Measurements from ENCODE around the gene ARHGAP44.

ARHGAP44 gene

DNA sequence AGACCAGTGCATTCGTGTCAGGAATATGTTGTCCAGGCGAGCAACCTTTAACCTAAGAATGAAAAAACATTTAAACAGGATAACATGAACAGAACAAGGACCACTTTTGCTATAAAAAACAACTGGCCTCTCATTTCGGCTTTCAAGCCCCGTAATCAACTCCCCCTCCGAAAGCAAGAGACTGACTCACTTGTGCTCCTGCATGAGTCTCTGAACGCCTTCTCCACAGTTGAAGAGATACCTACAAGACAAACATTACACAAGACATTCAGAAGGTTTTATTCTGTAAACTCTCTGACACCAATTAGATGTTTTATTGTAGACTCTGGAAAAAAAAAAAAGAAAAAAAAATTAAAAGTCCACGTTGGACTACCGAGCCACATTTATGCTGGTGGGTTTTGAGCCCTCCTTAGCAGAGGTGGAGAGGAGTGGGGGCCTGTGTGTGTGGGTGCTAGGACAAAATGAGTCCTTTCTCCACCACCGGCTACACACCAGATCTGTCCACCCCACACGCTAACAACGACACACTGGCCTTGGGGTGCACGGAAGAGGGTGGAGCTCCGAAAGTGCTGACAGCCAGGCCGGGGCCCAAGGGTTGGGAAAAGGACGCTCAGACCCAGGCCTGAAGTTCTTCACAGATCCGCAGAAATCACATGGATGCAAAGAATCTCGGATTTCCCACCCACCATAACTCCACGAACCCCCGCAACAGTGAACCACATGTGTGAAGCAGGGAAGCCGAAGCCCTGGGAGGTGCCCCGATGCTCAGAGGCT is 227.8 kb downstream of the ARHGAP44 start:
- DNase-seq (ENCODE audit: extremely low spot score) = no peak
- ChIA-PET CTCF (no interaction called here), POLR2A (interaction anchor here (1.5 to 2.6 kb wide), 5 partner anchors 12 to 1292 kb away, joined by 4 to 14 read pairs (median 12); partner anchors contain the start of genes HS3ST3B1 and ZNF18)
- TF ChIP-seq NFRKB (IDR thresholded peaks at IDR 0.05) (no peak), ARNT (IDR thresholded peaks at IDR 0.05) (no peak), SP1 (IDR thresholded peaks at IDR 0.05) (no peak)

DNA sequence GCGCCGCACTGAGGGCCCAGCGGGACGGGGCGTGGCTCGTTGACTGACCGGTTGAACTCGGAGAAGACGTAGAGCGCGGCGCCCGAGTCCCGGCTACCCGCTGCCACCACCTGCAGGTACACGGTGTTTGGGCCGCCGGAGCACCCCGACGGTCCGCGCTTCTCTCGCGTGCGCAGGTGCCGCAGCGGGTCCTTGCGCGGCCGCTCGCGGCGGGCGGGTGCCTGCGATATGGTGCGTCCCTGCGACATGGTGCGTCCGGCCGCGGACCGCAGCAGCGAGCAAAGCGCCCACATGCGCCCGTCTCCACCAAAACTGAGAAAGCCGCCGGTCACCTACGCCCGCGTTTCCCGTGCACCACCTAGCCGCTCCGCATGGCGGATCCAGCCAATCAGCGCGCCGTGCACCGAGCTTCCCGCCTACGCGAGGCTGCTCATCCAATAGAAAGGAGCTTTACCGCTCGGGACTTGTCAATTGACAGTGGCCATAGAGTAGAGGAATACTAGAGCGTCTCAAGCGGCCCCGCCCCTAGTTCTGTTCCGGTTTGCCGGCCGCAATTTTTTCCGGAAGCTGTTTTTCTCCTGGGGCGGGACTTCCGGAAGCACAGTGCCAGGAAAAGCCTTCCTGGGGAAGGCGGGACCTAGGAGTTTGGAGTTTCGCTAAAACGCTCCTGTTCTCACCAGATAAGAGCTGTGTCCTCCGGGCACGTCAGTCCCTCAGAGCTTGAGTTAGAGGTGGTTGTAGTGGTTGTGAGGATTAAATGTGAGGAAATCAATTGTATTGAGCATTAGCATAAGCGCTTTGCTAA is 228.6 kb downstream of the ARHGAP44 start, which contains the start of gene ELAC2:
TSS of gene ELAC2 (minus strand) at position 373 of the 805 bp plus-strand sequence. CDS start at position 293, 80 bp downstream.
- TF ChIP-seq ZNF384 (IDR thresholded peaks at IDR 0.05) (no peak), SUZ12 (IDR thresholded peaks at IDR 0.05) (no peak), FOXM1 (IDR thresholded peaks at IDR 0.05; ENCODE audit: borderline replicate concordance) (no peak), LEF1 (IDR thresholded peaks at IDR 0.05; ENCODE audit: borderline replicate concordance) (no peak), NFRKB (IDR thresholded peaks at IDR 0.05) (no peak), SP1 (IDR thresholded peaks at IDR 0.05) (no peak), FOXK2 (IDR thresholded peaks at IDR 0.05) (no peak), ELF4 (IDR thresholded peaks at IDR 0.05) (peak; percentile 86), L3MBTL2 (conservative IDR thresholded peaks at IDR 0.05) (peak; percentile 66)
- TF ChIP-seq, protein P1, sequence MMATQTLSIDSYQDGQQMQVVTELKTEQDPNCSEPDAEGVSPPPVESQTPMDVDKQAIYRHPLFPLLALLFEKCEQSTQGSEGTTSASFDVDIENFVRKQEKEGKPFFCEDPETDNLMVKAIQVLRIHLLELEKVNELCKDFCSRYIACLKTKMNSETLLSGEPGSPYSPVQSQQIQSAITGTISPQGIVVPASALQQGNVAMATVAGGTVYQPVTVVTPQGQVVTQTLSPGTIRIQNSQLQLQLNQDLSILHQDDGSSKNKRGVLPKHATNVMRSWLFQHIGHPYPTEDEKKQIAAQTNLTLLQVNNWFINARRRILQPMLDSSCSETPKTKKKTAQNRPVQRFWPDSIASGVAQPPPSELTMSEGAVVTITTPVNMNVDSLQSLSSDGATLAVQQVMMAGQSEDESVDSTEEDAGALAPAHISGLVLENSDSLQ (IDR thresholded peaks at IDR 0.05) = peak; percentile 98
- ChIA-PET POLR2A (interaction anchor here (0.6 to 2.6 kb wide), 19 partner anchors 9 to 1291 kb away, joined by 3 to 14 read pairs (median 4); partner anchors contain the start of genes HS3ST3B1, MYOCD and ZNF18), CTCF (interaction anchor here (0.6 to 1.2 kb wide), 4 partner anchors 10 to 175 kb away, joined by 3 to 10 read pairs (median 4); no protein-coding TSS in a partner anchor)
- DNase-seq (ENCODE audit: extremely low spot score) = peak; percentile 94

DNA sequence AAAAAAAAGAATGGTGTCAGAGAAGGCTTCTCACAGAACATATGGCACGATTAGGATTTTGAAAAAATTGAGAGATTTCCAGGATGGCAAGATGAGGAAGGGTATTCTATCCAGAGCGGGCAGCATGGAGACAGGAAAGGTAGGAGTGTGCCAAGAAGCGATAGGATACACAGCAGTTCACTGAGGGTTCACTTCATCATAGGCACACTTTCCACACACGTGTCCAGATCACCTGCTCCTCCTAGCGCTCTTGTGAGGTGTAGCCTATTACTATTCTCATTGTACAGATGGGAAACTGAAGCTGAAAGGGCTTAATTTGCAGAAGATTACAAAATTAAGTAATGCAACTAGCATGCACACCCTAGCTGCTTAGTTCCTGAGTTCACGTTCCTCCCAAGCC is 234.7 kb downstream of the ARHGAP44 start:
- ChIA-PET POLR2A (no interaction called here), CTCF (interaction anchor here (0.6 to 0.7 kb wide), 2 partner anchors 53 to 1260 kb away, joined by 3 read pairs; no protein-coding TSS in a partner anchor)
- DNase-seq (ENCODE audit: extremely low spot score) = no peak
- TF ChIP-seq ELF4 (IDR thresholded peaks at IDR 0.05) (no peak), FOXM1 (IDR thresholded peaks at IDR 0.05; ENCODE audit: borderline replicate concordance) (no peak), CTBP1 (IDR thresholded peaks at IDR 0.05; ENCODE audit: borderline replicate concordance) (no peak), FOXA1 (IDR thresholded peaks at IDR 0.05) (no peak), BHLHE40 (IDR thresholded peaks at IDR 0.05; ENCODE audit: borderline replicate concordance) (no peak), ZNF384 (IDR thresholded peaks at IDR 0.05) (no peak), HDGF (IDR thresholded peaks at IDR 0.05; ENCODE audit: borderline replicate concordance) (no peak), TARDBP (IDR thresholded peaks at IDR 0.05) (no peak)

DNA sequence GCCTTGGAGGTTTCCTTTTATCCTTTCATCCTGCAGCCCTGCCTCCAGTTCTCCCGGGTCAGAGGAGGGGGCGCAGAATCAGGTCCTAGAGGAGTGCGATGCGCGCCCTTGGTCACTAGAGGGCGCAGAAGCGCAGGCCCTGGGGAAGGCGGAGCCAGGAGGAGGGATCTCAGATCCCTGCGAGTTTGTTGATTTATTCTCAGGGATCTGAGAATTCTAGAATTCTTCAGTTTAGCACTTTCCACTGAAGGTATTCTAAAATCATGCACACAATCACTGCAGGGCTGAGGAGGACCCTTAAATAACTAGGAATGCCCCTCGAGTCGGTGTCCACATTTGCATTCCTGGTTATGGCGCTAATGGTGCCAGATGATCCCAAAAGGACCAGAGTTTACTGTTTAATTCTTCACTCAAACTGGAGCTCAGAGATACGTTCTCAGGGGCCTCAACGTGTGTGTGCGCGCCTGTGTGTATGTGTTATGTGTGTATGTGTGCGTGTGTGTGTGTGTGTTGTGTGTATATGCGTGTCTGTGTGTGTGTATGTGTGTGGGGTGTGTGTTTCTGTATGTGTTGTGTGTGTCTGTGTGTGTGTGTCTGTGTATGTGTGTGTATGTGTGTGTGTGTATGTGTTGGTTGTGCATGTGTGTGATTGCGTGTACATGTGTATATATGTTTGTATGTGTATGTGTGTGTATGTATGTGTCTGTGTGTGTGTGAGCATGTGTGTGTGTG is 235.4 kb downstream of the ARHGAP44 start:
- CTCF ChIA-PET = interaction anchor here (0.6 to 0.7 kb wide), 3 partner anchors 9 to 1259 kb away, joined by 3 read pairs; no protein-coding TSS in a partner anchor

DNA sequence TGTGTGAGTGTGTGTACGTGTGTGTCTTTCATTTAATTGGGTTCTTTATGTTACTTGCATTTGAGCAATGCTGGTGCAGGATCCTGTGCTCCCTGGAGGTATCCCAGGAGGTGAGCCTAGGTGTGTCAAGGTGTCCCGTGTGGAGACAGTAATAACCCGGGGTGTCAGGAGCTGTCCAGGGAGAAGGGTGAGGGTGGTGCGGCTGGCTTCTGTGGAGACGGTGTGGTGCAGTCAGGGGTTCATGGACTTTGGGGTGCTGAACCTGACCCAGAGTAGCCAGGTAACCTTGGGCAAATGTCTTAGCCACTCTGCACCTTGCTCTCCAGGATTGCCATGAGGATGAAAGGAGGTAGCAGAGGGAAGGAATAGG is 235.9 kb downstream of the ARHGAP44 start:
- POLR2A ChIA-PET = no interaction called here
- TF ChIP-seq, protein P1 (IDR thresholded peaks at IDR 0.05) = no peak
- no peak for TF ChIP-seq ELF4 (IDR thresholded peaks at IDR 0.05)
- no peak for TF ChIP-seq FOXK2 (IDR thresholded peaks at IDR 0.05)
- no peak for TF ChIP-seq HDGF (IDR thresholded peaks at IDR 0.05; ENCODE audit: borderline replicate concordance)
- no peak for DNase-seq (ENCODE audit: extremely low spot score)
- CTCF ChIA-PET = interaction anchor here (0.6 kb wide), 1 partner anchor 8 kb away, joined by 3 read pairs; no protein-coding TSS in a partner anchor

More for the DNA sequence above, 235.4 kb downstream of the ARHGAP44 start:
- DNase-seq (ENCODE audit: extremely low spot score) = peak; percentile 82
- TF ChIP-seq, protein P1 (IDR thresholded peaks at IDR 0.05) = 0 out of 2 replicates have a peak, but pooled peaks have one; percentile 4
- no peak for TF ChIP-seq L3MBTL2 (conservative IDR thresholded peaks at IDR 0.05)
- TF ChIP-seq ZNF384 (IDR thresholded peaks at IDR 0.05) = no peak
- POLR2A ChIA-PET = no interaction called here

DNA sequence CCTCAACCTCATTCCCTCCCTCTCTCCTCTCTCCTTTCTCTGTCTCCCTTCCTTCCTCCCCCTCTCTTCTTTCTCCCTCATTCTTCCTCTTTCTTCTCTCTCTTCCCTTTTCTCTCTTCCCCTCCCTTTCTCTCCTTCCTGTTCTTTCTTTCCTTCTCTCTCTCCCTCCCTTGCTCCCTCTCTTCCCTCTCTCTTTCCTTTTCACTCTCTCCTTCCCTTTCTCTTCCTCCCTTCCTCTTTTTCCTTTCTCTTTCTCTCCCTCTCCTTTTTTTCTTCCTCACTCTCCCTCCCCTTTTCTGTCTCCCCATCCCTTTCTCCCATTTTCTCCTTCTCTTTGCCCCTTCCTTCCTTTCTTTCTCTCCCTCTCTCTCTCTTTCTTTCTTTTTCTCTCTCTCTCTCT is 236.4 kb downstream of the ARHGAP44 start:
- DNase-seq (ENCODE audit: extremely low spot score) = no peak
- ChIA-PET POLR2A (no interaction called here), CTCF (no interaction called here)
- no peak for TF ChIP-seq HDGF (IDR thresholded peaks at IDR 0.05; ENCODE audit: borderline replicate concordance)
- no peak for TF ChIP-seq TARDBP (IDR thresholded peaks at IDR 0.05)
- TF ChIP-seq ARNT (IDR thresholded peaks at IDR 0.05) = no peak
- no peak for TF ChIP-seq SP1 (IDR thresholded peaks at IDR 0.05)
- TF ChIP-seq FOXM1 (IDR thresholded peaks at IDR 0.05; ENCODE audit: borderline replicate concordance) = no peak
- TF ChIP-seq LEF1 (IDR thresholded peaks at IDR 0.05; ENCODE audit: borderline replicate concordance) = no peak
- TF ChIP-seq BHLHE40 (IDR thresholded peaks at IDR 0.05; ENCODE audit: borderline replicate concordance) = no peak
- no peak for TF ChIP-seq ZNF384 (IDR thresholded peaks at IDR 0.05)
- TF ChIP-seq SUZ12 (IDR thresholded peaks at IDR 0.05) = no peak
- TF ChIP-seq, protein P1 (IDR thresholded peaks at IDR 0.05) = no peak
- no peak for TF ChIP-seq L3MBTL2 (conservative IDR thresholded peaks at IDR 0.05)
- TF ChIP-seq NFRKB (IDR thresholded peaks at IDR 0.05) = no peak
- no peak for TF ChIP-seq FOXK2 (IDR thresholded peaks at IDR 0.05)
- TF ChIP-seq CTBP1 (IDR thresholded peaks at IDR 0.05; ENCODE audit: borderline replicate concordance) = no peak
- no peak for TF ChIP-seq FOXA1 (IDR thresholded peaks at IDR 0.05)

Data from HEK293T (cell line).